Measurements from ENCODE around the gene KLK13.

- no peak for TF ChIP-seq CTCF (IDR thresholded peaks at IDR 0.05)
- TF ChIP-seq POLR2A (IDR thresholded peaks at IDR 0.05), result no peak
- no peak for TF ChIP-seq EP300 (IDR thresholded peaks at IDR 0.05)
Measured at GRCh38 chr19:51066393-51067186, 1.7 kb upstream of the KLK13 start.
